Activated CD8-positive, alpha-beta memory T cell treated with anti-CD3 and anti-CD28 coated beads for 1 hour (primary cell): ENCODE data around the gene MET.

Experiments used
- DNase-seq, 2 donors: peaks; one replicate each; pipeline ENCODE4 v3.0.0-alpha.2; 2020; ENCODE audit warnings: low read depth in 1 of 2; ENCODE audit errors: extremely low read depth in 1 of 2

Gene MET

GRCh38 chr7:116663744-116664143 lies 8.3 kb upstream of the MET start:
- no peak for DNase-seq

DNA sequence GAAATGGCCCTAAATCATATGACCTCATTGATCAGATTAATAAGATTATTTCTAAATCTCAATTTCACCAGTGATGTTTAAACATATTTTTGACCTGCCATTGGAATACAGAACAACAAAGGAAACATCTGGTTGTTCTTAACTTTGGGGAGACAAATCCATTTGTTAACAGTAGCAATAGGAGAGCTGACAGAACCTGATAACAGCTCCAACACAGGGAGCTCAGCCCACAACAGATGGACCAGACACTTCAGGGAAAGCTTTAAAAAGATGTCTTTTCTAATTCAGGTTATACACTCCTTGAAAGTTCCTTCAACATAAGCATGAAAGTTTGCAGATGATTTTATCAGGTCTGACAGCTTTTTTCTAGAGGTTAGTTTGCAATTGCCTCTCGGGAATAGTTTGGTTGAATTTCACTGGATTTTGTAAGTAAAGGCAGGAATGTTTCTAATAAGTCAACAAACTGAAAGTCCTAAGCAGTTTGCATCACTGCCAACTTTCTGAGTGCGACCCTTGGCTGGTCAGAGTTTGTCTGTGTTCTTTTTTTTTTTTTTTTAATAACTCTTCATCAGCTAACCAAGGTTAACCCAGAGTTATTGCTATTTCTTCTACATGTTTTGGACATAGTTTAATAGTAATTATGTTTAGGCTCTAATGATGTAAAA lies 6.5 kb upstream of the MET start:
- no peak for DNase-seq

- no peak for DNase-seq
These were observed 2.2 kb upstream of the MET start for GRCh38 chr7:116669769-116670168.

DNA sequence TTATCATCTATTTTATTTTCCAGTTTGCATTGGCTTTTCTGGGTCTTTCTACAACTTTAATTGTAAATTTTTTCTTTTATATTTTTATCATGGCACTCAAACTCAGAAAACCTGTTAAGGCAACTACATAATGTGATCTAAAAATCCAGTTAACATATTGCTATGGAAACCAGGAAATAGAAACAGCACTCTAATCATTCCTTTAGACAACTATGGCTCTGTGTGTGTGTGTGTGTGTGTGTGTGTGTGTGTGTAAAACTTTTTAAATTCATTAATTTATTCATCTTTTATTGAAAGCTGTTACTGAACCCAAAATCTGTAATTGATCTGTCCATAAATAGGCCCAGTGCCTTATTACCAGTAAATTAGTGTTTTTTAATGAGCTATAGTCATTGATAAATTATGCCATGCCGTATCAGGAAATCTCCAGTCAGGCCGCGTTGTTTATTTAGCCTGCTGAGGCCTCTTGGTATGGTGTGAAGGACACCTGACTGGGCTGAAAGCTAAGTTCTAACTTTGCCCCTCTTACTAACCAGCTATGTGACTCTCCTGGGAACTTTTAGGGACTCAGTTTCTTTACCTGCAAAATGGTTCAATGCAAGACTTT lies 1.5 kb upstream of the MET start:
- DNase-seq = no peak

DNA sequence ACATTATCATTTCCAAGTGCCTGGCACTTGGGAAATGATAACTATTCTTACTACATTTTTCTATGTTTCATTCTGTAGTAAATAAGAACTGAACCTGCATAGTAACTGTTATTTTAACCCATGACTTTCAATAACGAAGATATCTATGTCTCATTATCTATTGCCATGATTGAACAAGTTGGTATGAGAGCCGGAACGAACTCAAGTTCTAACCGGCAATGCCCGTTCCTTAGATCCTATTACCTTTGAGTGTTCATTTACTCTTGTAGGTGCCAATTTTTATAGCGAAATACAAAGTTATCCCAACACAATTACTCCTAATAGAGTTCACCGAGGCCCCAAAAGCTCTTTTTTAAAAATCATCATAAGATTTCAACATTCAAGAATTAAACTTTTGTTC lies 885 bp upstream of the MET start:
- DNase-seq = no peak

- DNase-seq = no peak
These were observed 830 bp downstream of the MET start for GRCh38 chr7:116672596-116673456.

DNA sequence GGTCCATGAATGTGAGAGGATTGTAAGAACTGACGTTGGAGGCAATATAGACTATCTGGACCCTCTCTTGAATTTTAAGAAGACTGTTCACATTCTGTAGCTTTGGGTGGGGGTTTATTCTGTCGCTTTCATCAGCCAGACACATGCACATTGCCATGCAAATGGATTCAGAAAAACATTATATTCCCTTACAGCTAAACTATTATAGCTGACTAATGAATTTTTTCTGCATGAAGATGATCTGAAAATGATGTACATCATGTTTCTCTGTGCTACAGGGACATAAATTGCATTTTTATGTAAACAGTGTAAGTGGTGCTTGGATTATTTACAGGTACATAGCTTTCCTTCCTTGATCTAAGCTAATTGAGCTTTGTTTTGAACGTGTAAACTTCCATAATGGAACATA lies 1.5 kb downstream of the MET start:
- no peak for DNase-seq

GRCh38 chr7:116674508-116675173 lies 2.6 kb downstream of the MET start:
- DNase-seq = no peak

- no peak for DNase-seq
These were observed 3.9 kb downstream of the MET start for GRCh38 chr7:116675812-116676355.

DNA sequence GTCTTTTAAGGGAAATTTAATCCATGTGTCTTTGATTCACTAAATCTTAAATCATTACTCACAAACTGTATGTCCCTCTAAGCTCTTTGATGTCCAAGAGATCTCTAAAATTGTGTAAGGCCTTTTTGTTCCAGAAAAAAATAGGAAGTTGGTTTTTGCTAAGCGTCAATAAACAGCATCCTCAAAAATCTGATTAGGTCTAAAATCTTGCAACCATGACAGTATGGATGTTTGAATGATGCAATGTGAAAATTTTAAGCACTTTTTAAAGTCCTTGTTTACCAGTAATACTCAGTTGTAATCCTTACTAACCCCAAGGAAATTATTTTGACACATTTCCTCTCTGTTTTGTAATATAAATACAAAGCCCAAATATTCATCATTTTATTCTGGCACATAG lies 6.8 kb downstream of the MET start:
- DNase-seq = no peak

DNA sequence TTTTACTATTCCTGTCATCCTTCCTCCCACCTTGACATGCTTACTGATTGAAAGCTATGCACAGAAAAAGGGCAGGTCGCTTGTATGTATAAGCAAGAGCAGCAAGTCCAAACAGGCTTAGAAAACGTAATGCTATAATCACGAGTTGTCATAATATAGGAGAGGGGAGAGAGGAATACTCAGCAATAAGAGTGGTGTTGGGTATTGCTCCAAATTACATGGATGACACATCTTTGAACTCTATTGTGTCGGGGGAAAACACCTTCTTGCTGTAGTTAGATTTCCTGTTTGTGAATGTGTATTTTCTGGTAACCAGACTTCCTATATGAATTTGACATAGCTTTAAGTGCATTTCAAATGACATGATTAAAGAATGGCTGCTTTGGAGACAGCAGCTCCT lies 7.5 kb downstream of the MET start:
- no peak for DNase-seq

DNA sequence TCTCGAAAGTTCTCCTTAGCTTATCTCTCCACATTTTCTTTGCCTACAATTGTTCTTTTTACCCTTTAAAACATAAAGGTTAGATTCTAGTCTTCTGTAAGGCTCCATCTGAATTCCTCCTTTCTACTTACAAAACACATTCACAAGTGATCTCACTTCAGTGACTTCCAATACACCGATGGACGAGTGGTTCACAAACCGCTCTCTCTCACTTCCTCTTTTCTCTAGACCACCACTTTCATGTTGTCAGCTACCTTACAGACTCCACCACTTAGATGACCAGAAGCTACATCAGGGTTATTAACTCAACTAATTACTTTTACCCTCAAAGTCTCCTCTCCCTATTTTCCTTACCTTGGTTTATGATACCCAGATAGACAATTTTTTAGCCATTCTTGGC lies 11.8 kb downstream of the MET start:
- no peak for DNase-seq

DNA sequence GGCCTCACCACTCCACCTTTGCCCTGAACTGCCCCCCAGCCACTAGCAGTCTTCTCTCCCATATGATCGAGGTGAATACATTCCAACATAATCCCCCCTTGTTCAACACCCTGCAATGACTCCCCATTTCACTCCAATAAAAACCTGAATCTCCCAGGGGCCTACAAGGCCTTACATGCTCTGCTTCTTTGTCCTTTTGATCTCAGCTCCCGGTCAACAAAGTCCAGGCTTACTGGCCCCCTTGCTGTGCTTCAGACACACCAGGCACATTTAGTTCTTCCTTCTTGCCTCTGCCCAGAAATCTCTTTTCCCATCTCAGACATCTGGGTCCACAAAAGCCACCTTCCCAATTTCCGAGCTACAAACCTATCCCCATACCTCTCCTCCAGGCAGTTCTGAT lies 14.0 kb downstream of the MET start:
- DNase-seq = no peak

GRCh38 chr7:116686812-116687419 lies 14.9 kb downstream of the MET start:
- no peak for DNase-seq

- DNase-seq = no peak
These were observed 15.8 kb downstream of the MET start for GRCh38 chr7:116687801-116688201.

DNA sequence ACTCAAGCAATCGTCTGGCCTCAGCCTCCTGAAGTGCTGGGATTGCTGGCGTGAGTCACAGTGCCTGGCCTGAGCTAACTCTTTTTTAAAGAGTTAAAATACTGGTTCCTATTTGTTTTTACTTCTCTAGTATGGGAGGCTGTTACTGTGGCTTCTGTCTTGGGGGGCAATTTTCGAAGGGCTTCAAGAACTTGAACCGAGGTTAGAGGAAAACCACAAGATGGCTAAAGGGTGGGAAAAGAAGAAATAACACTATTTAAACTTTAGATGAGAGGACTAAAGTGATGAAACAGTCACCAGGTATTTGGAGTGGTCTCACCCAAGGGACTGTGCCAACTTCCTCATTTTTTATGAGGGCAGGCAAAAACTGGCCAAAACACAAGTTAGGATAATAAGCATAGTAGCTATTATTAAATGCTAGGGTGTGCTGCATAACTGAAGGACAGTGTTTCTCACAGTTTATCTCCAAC lies 17.8 kb downstream of the MET start:
- no peak for DNase-seq

DNA sequence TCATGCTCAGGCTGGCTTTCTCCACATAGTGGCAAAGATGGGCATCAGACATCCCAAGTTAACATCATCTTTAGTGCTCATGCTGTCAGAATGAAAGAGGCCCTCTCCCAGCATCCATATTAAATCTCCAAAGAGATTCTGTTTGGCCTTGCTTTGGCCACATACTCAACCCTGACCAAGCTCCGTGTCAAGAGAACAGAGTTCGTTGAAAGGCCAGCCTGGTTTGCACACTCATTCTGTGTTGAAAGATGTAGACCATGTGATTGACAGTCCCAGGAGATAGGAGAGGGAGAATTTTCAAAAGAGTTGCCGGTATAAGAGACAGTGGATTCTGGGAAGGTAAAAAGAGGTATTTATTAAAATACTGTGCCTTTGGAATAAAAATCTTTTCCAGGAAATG lies 19.7 kb downstream of the MET start:
- no peak for DNase-seq

DNA sequence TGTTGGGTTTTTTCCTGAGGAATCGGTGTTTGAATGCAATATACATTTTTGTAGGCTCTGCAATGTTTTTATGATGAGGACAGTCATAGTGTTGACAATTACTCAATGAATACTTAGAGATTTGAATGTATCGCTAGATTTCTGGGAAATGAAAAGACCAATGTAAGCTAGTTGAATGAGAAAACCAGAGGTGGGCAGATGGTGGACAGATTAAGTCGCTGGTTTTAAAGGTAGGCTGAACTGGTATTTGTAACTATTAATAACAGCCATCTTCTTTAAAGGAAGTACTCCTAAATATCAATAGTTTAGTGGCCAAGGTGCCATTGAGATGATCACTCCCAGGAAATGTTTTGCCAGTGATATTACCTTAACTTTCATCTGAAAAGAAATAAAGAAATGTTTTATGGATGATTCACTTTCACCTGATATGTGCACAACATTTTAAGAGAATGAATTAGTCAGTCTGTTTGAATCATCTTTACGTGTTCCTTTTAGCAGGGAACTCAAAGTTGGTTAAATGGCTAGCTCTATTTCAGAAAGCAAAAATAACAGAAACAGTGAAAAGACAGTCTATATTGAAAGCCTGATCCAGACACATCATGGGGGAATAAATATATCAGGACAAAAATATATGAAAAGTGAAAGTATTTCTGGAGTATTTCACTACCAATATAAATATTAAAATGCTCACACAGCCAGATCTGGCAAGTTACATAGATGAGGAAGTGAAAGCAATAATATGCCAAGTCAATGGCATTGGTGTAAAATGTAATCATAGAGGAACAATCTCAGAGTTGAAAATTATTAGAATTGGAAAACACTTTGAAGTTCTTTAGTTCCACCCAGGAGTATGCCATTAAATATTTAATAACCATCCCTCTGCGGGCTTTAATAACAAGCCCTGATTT lies 20.7 kb downstream of the MET start:
- no peak for DNase-seq

- no peak for DNase-seq
These were observed 24.7 kb downstream of the MET start for GRCh38 chr7:116696707-116697106.

GRCh38 chr7:116697152-116697551 lies 25.2 kb downstream of the MET start:
- DNase-seq = no peak
